Fibroblast of pulmonary artery (primary cell): ENCODE data around the gene DUOXA1.
"Not testable (repeated sequence)": the region's sequence is repeated elsewhere in the genome, so short reads cannot be mapped to it uniquely, and the experiment has no call there.

ENCODE experiments used
- DNase-seq: peaks from one replicate; pipeline ENCODE4 v3.0.0-alpha.2; 2010; ENCODE audit warnings: low read depth
- H3K4me3 ChIP-seq: replicated peaks from 2 replicates; pipeline ENCODE4 v1.5.1; 2011; ENCODE audit warnings: low read depth, mild to moderate bottlenecking, control low read depth, low read length, moderate library complexity
- TF ChIP-seq, protein P1 (sequence below): IDR thresholded peaks from 2 replicates; pipeline ENCODE4 v1.5.1; 2011; ENCODE audit warnings: mild to moderate bottlenecking, control low read depth, low read length, inconsistent platforms; ENCODE audit errors: missing control alignments

The DUOXA1 gene

GRCh38 chr15:45138814-45139765, 9.4 kb upstream of the DUOXA1 start:
- no peak for DNase-seq
- no peak overlapping the region for H3K4me3 ChIP-seq
- TF ChIP-seq, protein P1, sequence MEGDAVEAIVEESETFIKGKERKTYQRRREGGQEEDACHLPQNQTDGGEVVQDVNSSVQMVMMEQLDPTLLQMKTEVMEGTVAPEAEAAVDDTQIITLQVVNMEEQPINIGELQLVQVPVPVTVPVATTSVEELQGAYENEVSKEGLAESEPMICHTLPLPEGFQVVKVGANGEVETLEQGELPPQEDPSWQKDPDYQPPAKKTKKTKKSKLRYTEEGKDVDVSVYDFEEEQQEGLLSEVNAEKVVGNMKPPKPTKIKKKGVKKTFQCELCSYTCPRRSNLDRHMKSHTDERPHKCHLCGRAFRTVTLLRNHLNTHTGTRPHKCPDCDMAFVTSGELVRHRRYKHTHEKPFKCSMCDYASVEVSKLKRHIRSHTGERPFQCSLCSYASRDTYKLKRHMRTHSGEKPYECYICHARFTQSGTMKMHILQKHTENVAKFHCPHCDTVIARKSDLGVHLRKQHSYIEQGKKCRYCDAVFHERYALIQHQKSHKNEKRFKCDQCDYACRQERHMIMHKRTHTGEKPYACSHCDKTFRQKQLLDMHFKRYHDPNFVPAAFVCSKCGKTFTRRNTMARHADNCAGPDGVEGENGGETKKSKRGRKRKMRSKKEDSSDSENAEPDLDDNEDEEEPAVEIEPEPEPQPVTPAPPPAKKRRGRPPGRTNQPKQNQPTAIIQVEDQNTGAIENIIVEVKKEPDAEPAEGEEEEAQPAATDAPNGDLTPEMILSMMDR = no peak

- no peak for DNase-seq
- TF ChIP-seq, protein P1 = no peak
Measured at GRCh38 chr15:45137703-45138102, 8.0 kb upstream of the DUOXA1 start.

DNA sequence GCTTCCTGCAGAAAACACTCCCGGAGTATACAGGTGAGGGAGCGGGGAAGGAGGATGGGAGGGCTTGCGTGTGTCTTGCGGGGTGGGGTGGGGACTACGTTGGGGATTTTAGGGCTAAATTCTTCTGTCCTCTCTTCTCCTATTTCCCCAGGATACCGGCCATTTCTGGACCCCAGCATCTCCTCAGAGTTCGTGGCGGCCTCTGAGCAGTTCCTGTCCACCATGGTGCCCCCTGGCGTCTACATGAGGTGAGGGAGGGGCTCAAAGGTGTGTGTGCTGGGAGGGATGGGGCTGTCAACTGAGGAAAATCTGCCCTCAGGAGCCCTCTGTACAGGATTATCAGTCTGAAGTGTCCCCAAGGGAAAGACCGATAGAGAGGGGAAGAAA, 6.7 kb upstream of the DUOXA1 start:
- TF ChIP-seq, protein P1 = peak; percentile 26
- H3K4me3 ChIP-seq = no peak overlapping the region
- no peak for DNase-seq

More at GRCh38 chr15:45137703-45138102, 8.0 kb upstream of the DUOXA1 start:
- H3K4me3 ChIP-seq = no peak overlapping the region

DNA sequence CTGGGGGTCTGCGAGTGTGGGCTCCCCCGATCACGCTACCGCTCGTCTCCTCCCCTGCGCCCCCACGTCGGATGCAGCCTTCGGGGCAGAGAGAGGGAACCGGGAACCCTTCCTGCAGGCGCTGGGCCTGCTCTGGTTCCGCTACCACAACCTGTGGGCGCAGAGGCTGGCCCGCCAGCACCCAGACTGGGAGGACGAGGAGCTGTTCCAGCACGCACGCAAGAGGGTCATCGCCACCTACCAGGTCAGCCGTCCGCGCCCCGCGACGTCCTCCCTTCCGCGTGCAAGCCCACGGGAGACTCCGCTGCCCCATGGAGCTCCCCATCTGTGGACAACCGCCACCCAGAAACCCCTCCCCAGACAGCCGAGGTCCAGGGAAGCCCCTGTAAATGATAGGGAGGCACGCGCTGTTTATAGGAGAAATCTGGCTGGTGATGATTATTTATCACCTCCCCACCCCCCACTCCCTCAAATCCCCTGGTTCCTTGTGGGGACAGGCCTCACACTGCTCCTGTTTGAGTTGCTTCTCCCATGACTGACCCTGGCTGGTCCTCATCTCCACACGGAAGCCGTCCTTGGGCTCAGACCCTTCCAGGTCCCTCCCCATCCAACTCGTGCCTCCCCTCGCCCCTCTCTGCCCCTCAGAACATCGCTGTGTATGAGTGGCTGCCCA, 6.2 kb upstream of the DUOXA1 start:
- H3K4me3 ChIP-seq, DNase-seq: not testable (repeated sequence)

- H3K4me3 ChIP-seq = no peak overlapping the region
- TF ChIP-seq, protein P1 = no peak
- DNase-seq = no peak
Measured at GRCh38 chr15:45134682-45135604, 5.3 kb upstream of the DUOXA1 start.

- H3K4me3 ChIP-seq = no peak overlapping the region
- DNase-seq = no peak
- TF ChIP-seq, protein P1 = no peak
Measured at GRCh38 chr15:45134046-45134445, 4.4 kb upstream of the DUOXA1 start.

DNA sequence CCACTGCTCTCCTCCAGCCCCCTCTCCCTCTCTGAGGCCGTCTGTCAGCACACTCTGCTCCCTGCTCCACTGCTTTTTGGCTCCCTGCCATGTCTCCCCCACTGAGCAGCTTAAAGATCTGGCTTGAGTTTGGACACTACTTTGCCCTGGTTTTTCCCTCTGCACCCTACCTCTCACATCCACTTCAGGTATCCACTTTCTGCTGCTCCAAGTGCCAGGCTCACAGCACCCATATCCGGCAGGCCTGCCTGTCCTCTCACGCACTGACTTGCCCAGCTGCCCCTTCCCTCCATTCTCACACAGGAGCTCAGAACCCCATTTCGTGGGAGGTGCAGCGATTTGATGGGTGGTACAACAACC, 3.9 kb upstream of the DUOXA1 start:
- no peak overlapping the region for H3K4me3 ChIP-seq
- no peak for DNase-seq
- TF ChIP-seq, protein P1 = no peak
